IMR-90 (cell line): ENCODE measurements around the gene GRIN2A. TPM values are rescaled to one million over a fixed set of nuclear protein-coding genes. Genes with fewer than 3 reads are reported as not detected.

Source experiments
- ATAC-seq: fragments of 200-7000 bp; cut with Tn5 transposase; 2 replicates; pipeline ENCODE4 v1.9.1; 2020; ENCODE audit warnings: low read depth, mild to moderate bottlenecking, moderate library complexity
- BruUV-seq: library from RNA; stranded (reverse); fragments of 400-500 nt; replicated peaks from 2 replicates; lab custom pipeline; 2021; lab: Mats Ljungman, UMichigan
- CTCF ChIA-PET: fragments of 300-600 bp; formaldehyde crosslinking; extraction: SDS; loops from one replicate; lab custom pipeline; 2021; ENCODE audit warnings: antibody characterized with exemption; lab: Yijun Ruan, JAX
- POLR2A ChIA-PET: fragments of 300-600 bp; sonication (Branson Sonifier 250); formaldehyde crosslinking; loops from one replicate; lab custom pipeline; 2022; ENCODE audit warnings: antibody characterized with exemption; ENCODE audit not compliant: unreplicated experiment; lab: Charles Lee
- DNase-seq: peaks from one replicate; pipeline ENCODE4 v3.0.0; 2013
- H2AFZ ChIP-seq: replicated peaks from 2 replicates; pipeline ENCODE3; 2013; ENCODE audit warnings: low read length, mild to moderate bottlenecking; ENCODE audit not compliant: poor library complexity
- H2AK5ac ChIP-seq: 2 replicates; pipeline ENCODE4 v1.6.1; 2013; ENCODE audit warnings: low read depth, low read length, inconsistent platforms
- H2AK9ac ChIP-seq: replicated peaks from 2 replicates; pipeline ENCODE3; 2013; ENCODE audit warnings: mild to moderate bottlenecking, low read depth, low read length, moderate library complexity; ENCODE audit not compliant: poor library complexity
- H2BK120ac ChIP-seq: 2 replicates; pipeline ENCODE4 v1.6.1; 2013; ENCODE audit warnings: low read depth, low read length, inconsistent platforms
- H2BK15ac ChIP-seq: 3 replicates; pipeline ENCODE4 v1.6.1; 2013; ENCODE audit warnings: low read depth, low read length, inconsistent platforms
- H2BK20ac ChIP-seq: 2 replicates; pipeline ENCODE4 v1.6.1; 2013; ENCODE audit warnings: low read depth, mild to moderate bottlenecking, inconsistent platforms, low read length, moderate library complexity
- H2BK5ac ChIP-seq: 2 replicates; pipeline ENCODE4 v1.6.1; 2013; ENCODE audit warnings: mild to moderate bottlenecking, low read depth, low read length, inconsistent platforms; ENCODE audit not compliant: poor library complexity, severe bottlenecking
- H3K14ac ChIP-seq: replicated peaks from 2 replicates; pipeline ENCODE4 v1.6.1; 2013; ENCODE audit warnings: low read depth, low read length, inconsistent platforms
- H3K18ac ChIP-seq: 2 replicates; pipeline ENCODE4 v1.6.1; 2013; ENCODE audit warnings: low read depth, low read length, control low read depth
- H3K23ac ChIP-seq: 2 replicates; pipeline ENCODE4 v1.6.1; 2013; ENCODE audit warnings: low read depth, low read length, inconsistent platforms
- H3K27ac ChIP-seq: 2 replicates; pipeline ENCODE4 v1.5.1; 2013; ENCODE audit warnings: mild to moderate bottlenecking, control low read depth, low read length; ENCODE audit not compliant: insufficient read depth
- H3K27me3 ChIP-seq: 2 replicates; pipeline ENCODE4 v1.6.1; 2013; ENCODE audit warnings: low read length; ENCODE audit not compliant: control insufficient read depth, insufficient read depth
- H3K36me3 ChIP-seq: 2 replicates; pipeline ENCODE4 v1.6.1; 2013; ENCODE audit warnings: low read length, mixed read lengths; ENCODE audit not compliant: control insufficient read depth, insufficient read depth
- H3K4ac ChIP-seq: 2 replicates; pipeline ENCODE4 v1.6.1; 2013; ENCODE audit warnings: low read depth, low read length, inconsistent platforms
- H3K4me1 ChIP-seq: 2 replicates; pipeline ENCODE4 v1.6.1; 2013; ENCODE audit warnings: low read length, mixed read lengths; ENCODE audit not compliant: control insufficient read depth, insufficient read depth
- H3K4me2 ChIP-seq: 2 replicates; pipeline ENCODE4 v1.6.1; 2013; ENCODE audit warnings: low read depth, mild to moderate bottlenecking, control low read depth, low read length, moderate library complexity
- H3K4me3 ChIP-seq: 2 replicates; pipeline ENCODE4 v1.5.1; 2013; ENCODE audit warnings: low read depth, mild to moderate bottlenecking, control low read depth, low read length, moderate library complexity; ENCODE audit not compliant: insufficient read depth
- H3K56ac ChIP-seq: 2 replicates; pipeline ENCODE4 v1.6.1; 2013; ENCODE audit warnings: low read length, inconsistent platforms; ENCODE audit not compliant: insufficient read depth; ENCODE audit errors: extremely low read depth
- H3K79me1 ChIP-seq, 2 experiments: 2 replicates each; pipeline ENCODE4 v1.6.1; 2013; ENCODE audit warnings: low read length in 2 of 2, inconsistent platforms in 1 of 2, low read depth in 1 of 2
- H3K9ac ChIP-seq: 2 replicates; pipeline ENCODE4 v1.6.1; 2013; ENCODE audit warnings: low read depth, low read length, control low read depth
- H3K9me1 ChIP-seq: 2 replicates; pipeline ENCODE4 v1.6.1; 2013; ENCODE audit warnings: low read length, inconsistent platforms; ENCODE audit not compliant: insufficient read depth
- H3K9me3 ChIP-seq: 2 replicates; pipeline ENCODE4 v1.6.1; 2013; ENCODE audit warnings: low read length; ENCODE audit not compliant: control insufficient read depth, insufficient read depth
- H4K20me1 ChIP-seq: 2 replicates; pipeline ENCODE4 v1.6.1; 2013; ENCODE audit warnings: low read length, inconsistent platforms; ENCODE audit not compliant: insufficient read depth
- H4K5ac ChIP-seq: 2 replicates; pipeline ENCODE4 v1.6.1; 2013; ENCODE audit warnings: mild to moderate bottlenecking, low read depth, low read length, control low read depth
- H4K8ac ChIP-seq, 2 experiments: 2 replicates each; pipeline ENCODE4 v1.6.1; 2013; ENCODE audit warnings: low read depth in 2 of 2, low read length in 2 of 2, control low read depth in 1 of 2, inconsistent platforms in 1 of 2
- H4K91ac ChIP-seq: 2 replicates; pipeline ENCODE4 v1.6.1; 2013; ENCODE audit warnings: low read depth, low read length, inconsistent platforms; ENCODE audit not compliant: insufficient read depth
- MAZ ChIP-seq: IDR thresholded peaks from 2 replicates; pipeline ENCODE4 v1.6.1; 2012; ENCODE audit warnings: low read depth, mild to moderate bottlenecking, low read length, improper control_type of control experiment, moderate library complexity, borderline replicate concordance
- WGBS, 2 experiments: methylation state at CpG; one replicate each; pipeline versions ENCODE4 v1.1.5 to v1.1.7; 2013; ENCODE audit warnings: missing lambda C conversion rate in 2 of 2; ENCODE audit not compliant: insufficient read length in 1 of 2; ENCODE audit errors: extremely low coverage in 2 of 2; 5-methylcytosine and 5-hydroxymethylcytosine counted together
- dilution Hi-C: fragments of 300-500 bp; cut with HindIII; formaldehyde crosslinking; loops from one replicate; pipeline ENCODE4 v1.14.3; 2018; ENCODE audit warnings: low sequenced_read_pairs; ENCODE audit not compliant: unreplicated experiment
- in situ Hi-C: fragments of 300-500 bp; cut with MboI; formaldehyde crosslinking; loops from 3 replicates; pipeline ENCODE4 v1.14.3; 2019; ENCODE audit warnings: low sequenced_read_pairs, inconsistent platforms, mixed read lengths
- intact Hi-C: fragments of 100-400 bp; cut with micrococcal nuclease; formaldehyde crosslinking; loops from 2 replicates; pipeline ENCODE4 v1.10.0; 2022
- polyA plus RNA-seq, 3 experiments: library from polyadenylated mRNA; depleted of rRNA; stranded (reverse); fragments of >200 nt; gene quantifications; 2 replicates each; pipeline ENCODE4 v1.2.3, GENCODE V29; 2012; ENCODE audit warnings: low replicate concordance in 1 of 3
- total RNA-seq: library from RNA; depleted of rRNA; stranded (reverse); fragments of >200 nt; gene quantifications from 2 replicates; pipeline ENCODE4 v1.2.3, GENCODE V29; 2012

Gene GRIN2A
- total and polyA plus RNA-seq, 2 of the 4 experiments (the other 2 are of a cell fraction) = under 0.01 TPM; not detected in 1

DNA sequence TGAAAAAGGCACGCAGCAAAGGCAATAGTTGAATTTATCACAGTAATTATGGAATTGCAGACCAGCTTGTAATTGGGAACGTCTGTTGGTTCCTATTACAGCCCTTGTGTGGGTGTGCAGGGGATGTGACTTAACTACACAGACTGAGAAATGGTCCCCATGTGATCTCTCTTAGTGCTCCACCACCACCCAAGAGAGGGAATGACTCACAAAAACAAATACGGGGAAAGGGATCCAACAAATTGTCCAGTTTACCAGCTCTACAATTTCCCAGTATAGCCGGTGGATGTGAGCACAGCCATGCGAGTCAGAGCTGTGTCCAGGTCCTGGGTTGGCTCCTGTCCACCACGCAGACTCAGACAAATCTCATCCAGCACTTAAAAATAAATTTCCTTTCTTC is 337.9 kb downstream of the GRIN2A start:
- no peak overlapping the region for H4K91ac ChIP-seq
- H2BK15ac ChIP-seq = no peak overlapping the region
- no peaks in the 10 kb centered on the region for H4K20me1 ChIP-seq
- in situ Hi-C loops = no loop called here
- DNase-seq = no peak
- H3K9me3 ChIP-seq = peaks cover 8% of the 10 kb centered on the region
- no TSS peak for BruUV-seq
- H3K4ac ChIP-seq = no peak overlapping the region
- H2BK5ac ChIP-seq = no peak overlapping the region
- dilution Hi-C loops = no loop called here
- no peak overlapping the region for H4K5ac ChIP-seq
- ChIA-PET CTCF (no interaction called here), POLR2A (no interaction called here)
- no peaks in the 10 kb centered on the region for H3K27me3 ChIP-seq
- no peak overlapping the region for H3K23ac ChIP-seq
- no peaks in the 10 kb centered on the region for H3K36me3 ChIP-seq
- H2AK9ac ChIP-seq = no peak overlapping the region
- H3K79me1 ChIP-seq = no peaks in the 10 kb centered on the region
- H2BK120ac ChIP-seq = no peak overlapping the region
- H3K18ac ChIP-seq = no peak overlapping the region
- H3K4me2 ChIP-seq = no peak overlapping the region
- WGBS, 2 experiments = 20% methylated on average over 2 of the region's 6 CpGs; no CpG with 5 or more reads in 1 of the 2 experiments
- H3K27ac ChIP-seq = no peak overlapping the region
- no peaks in the 10 kb centered on the region for H3K9me1 ChIP-seq
- no peak overlapping the region for H2AFZ ChIP-seq
- TF ChIP-seq MAZ = no peak
- H4K8ac ChIP-seq = no peak overlapping the region
- H2AK5ac ChIP-seq = no peak overlapping the region
- no peak overlapping the region for H3K9ac ChIP-seq
- intact Hi-C loops = no loop called here
- H2BK20ac ChIP-seq = no peak overlapping the region
- no peaks in the 10 kb centered on the region for H3K4me1 ChIP-seq
- no peak for ATAC-seq
- no peak overlapping the region for H3K14ac ChIP-seq
- H3K56ac ChIP-seq = no peak overlapping the region
- no peak overlapping the region for H3K4me3 ChIP-seq
